ENCODE results near the gene PLEKHA8.

The PLEKHA8 gene

DNA sequence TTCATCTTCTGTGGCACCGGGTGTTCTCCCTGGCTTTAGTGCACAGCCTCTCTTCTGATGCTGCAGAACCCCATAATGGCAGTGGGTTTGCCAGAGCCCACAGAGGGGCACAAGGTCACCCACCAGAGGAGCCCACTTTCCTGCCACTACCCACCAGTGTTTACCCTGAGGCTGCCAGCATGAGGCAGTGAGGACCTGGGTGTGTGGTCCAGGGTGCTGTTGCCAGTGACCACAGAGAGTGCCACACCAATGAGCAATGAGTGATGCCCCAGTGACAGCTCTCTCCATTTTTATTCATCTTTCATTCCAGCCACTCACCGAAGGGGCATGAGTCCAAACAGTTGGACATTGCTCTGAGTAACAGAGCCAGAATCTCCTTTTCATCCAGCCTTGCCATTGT is 141.4 kb downstream of the PLEKHA8 start:
- DNase-seq (ENCODE audit: low spot score), result no peak

GRCh38 chr7:30170476-30171205 is 142.4 kb downstream of the PLEKHA8 start:
- DNase-seq (ENCODE audit: low spot score), result no peak

DNA sequence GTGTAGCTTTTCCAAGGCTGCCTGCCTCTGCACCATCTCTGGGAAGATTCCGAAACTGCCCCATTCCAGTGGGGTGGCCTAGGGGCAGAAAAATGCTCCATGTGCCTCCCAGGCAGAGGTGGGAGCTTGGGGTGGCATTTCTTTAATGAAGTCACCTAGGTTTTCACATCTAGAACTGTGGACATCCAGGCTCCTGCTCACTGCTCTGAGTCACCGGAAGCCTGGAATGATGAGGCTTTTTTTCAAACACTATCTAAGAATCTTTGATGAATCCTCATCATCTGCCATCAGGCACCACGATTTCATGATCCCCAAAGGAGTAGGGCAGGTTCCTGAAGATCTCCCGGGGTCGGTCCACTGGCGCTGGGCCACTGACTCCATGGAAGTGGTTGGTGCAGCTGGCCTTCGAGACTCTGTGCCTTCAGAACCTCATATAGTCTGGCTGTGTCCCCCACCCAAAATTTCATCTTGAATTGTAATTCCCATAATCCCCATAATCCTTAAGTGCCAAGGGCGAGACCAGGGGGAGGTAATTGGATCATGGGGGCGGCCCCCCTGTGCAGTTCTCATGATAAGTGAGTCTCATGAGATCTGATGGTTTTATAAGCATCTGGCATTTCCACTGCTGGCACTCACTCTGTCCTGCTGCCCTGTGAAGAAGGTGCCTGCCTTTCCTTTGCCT is 143.7 kb downstream of the PLEKHA8 start:
- no peak for DNase-seq (ENCODE audit: low spot score)

- no peak for DNase-seq (ENCODE audit: low spot score)
Observed at GRCh38 chr7:30172451-30172850, 144.2 kb downstream of the PLEKHA8 start.

DNA sequence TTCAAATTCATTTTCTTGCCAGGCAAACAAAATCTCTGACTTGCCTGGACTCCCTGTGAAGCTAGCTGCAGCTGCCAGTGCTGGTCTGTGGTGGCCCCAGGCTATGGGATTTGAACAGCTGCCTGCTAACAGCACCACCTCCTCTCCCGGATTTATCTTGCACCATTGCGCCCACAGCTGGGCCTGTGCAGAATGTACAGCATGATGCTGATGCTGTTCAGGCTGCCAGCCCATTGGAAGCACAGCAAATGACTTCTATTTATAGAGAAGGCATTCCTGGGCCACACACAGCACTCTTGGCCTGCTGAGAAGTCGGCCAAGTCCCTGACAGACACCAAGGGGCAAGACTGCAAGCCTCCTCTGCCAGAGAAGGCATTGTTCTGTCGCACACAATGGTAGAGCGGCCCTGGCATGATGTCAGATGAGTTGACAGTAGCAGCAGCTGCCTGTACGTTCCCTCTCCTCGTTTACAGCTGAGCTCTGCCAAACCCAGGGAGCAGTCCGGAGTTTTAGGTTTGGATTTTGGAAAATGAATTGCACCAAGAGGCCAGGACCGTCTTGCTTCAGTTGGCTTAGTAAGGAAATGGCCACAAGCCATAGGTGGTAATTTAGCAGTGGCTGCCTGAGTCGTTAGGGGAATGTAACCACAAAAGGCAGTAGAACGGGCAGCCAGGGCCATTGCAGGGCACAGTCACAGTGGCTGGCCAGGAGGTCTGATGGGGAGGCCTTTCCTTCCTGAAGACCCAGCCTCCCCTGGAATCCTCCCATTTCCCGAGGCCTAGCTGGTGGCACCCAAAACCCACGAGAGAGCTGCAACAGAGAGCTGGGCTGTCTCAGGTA is 145.1 kb downstream of the PLEKHA8 start:
- peak; percentile 97 for DNase-seq (ENCODE audit: low spot score)

DNA sequence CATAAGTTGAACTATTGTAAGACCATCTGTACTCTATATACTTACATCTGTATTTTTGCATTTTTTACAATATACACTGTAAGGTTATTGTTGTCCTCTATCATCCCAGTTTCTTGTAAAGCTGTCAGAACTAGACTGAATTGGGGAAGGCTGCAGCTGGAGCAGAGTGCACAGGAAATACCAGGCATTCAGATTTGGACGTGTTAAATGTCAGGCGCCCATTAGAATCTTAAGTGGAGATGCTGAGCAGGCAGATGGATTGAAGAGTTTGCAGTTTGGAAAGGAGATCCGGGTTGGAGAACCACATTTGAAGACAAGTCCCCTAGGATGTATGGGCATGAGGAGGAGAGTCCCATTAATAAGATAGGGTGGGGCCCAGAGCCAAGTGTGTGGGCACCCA is 147.0 kb downstream of the PLEKHA8 start:
- no peak for DNase-seq (ENCODE audit: low spot score)

GRCh38 chr7:30175636-30176147 is 147.5 kb downstream of the PLEKHA8 start:
- DNase-seq (ENCODE audit: low spot score), result no peak

GRCh38 chr7:30176463-30177109 is 148.4 kb downstream of the PLEKHA8 start:
- DNase-seq (ENCODE audit: low spot score), result no peak

GRCh38 chr7:30177186-30177585 is 149.0 kb downstream of the PLEKHA8 start:
- no peak for DNase-seq (ENCODE audit: low spot score)

- no peak for DNase-seq (ENCODE audit: low spot score)
Observed at GRCh38 chr7:30177965-30178364, 149.8 kb downstream of the PLEKHA8 start.

DNA sequence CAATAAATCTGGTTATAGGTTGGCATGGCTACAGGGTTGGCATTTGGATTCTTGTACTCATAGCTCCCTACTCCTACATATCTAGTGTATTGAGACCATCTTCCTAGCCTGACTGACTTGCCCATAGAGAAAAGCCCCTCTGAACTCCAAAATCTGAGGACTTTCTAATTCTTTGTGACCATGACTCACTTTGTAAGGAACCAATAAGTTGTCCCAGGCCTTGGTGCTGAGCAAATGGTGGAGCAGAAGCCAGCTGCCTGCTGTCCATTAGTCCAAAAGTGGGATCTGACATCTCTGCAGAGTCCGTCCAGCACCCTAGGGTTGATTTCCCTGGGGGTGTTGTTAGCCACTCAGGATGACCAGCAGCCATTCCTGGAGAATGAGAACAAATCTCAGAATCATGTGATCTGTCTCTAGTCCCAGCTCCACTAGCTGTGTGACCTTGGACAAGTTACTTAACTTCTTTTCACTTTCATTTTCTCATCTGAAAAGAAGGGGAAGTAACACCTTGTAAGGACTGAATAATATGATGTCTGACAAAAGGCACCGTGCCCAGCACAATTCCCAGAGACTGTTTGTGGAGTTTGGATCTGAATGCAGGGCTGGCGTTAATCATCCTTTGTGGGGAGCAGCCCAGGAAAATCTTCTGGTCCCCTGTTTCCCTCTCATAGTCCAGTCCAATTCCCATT is 150.7 kb downstream of the PLEKHA8 start:
- no peak for DNase-seq (ENCODE audit: low spot score)
